Activated CD4-positive, alpha-beta T cell treated with anti-CD3 and anti-CD28 coated beads, Interleukin-2, amount 50 U/mL, for 16 hours (primary cell): ENCODE measurements around the gene ZSCAN12.
"Not testable (repeated sequence)": the region's sequence is repeated elsewhere in the genome, so short reads cannot be mapped to it uniquely, and the experiment has no call there.

Source experiments
- DNase-seq: peaks from one replicate; pipeline ENCODE4 v3.0.0-alpha.2; 2020

Gene ZSCAN12

GRCh38 chr6:28399350-28400121 lies at the start of gene ZSCAN12:
Gene ZSCAN12 (minus strand): TSS chr6:28399747. CDS start chr6:28398405, 1,342 bp downstream.
- peak; percentile 85 for DNase-seq

GRCh38 chr6:28449056-28449455 lies 49.5 kb upstream of the ZSCAN12 start:
- DNase-seq: no peak

GRCh38 chr6:28447512-28447906 lies 48.0 kb upstream of the ZSCAN12 start:
- not testable (repeated sequence) for DNase-seq

GRCh38 chr6:28446818-28447511 lies 47.4 kb upstream of the ZSCAN12 start:
- DNase-seq: no peak

- DNase-seq: not testable (repeated sequence)
These were observed 45.2 kb upstream of the ZSCAN12 start for GRCh38 chr6:28444759-28445158.

- peak; percentile 87 for DNase-seq
These were observed 43.7 kb upstream of the ZSCAN12 start, which contains the start of gene ZSCAN23 for GRCh38 chr6:28443112-28443773. Gene ZSCAN23 (minus strand): TSS chr6:28443491. CDS start chr6:28436266, 7,225 bp downstream.

- no peak for DNase-seq
These were observed 43.0 kb upstream of the ZSCAN12 start for GRCh38 chr6:28442586-28442985.

GRCh38 chr6:28436404-28436803 lies 36.9 kb upstream of the ZSCAN12 start:
- no peak for DNase-seq

- DNase-seq: no peak
These were observed 33.6 kb upstream of the ZSCAN12 start for GRCh38 chr6:28433119-28433518.

- no peak for DNase-seq
These were observed 30.2 kb upstream of the ZSCAN12 start for GRCh38 chr6:28429781-28430180.

GRCh38 chr6:28425944-28426541 lies 26.5 kb upstream of the ZSCAN12 start:
- peak; percentile 68 for DNase-seq

GRCh38 chr6:28424163-28424562 lies 24.6 kb upstream of the ZSCAN12 start:
- DNase-seq: no peak

- no peak for DNase-seq
These were observed 24.0 kb upstream of the ZSCAN12 start for GRCh38 chr6:28423546-28423945.

GRCh38 chr6:28413681-28414080 lies 14.1 kb upstream of the ZSCAN12 start:
- no peak for DNase-seq

- no peak for DNase-seq
These were observed 11.2 kb upstream of the ZSCAN12 start for GRCh38 chr6:28410767-28411166.

- peak; percentile 61 for DNase-seq
These were observed 8.7 kb upstream of the ZSCAN12 start for GRCh38 chr6:28408076-28408802.

GRCh38 chr6:28407401-28407800 lies 7.9 kb upstream of the ZSCAN12 start:
- DNase-seq: no peak

GRCh38 chr6:28403923-28404322 lies 4.4 kb upstream of the ZSCAN12 start:
- DNase-seq: not testable (repeated sequence)

GRCh38 chr6:28402197-28402596 lies 2.6 kb upstream of the ZSCAN12 start:
- no peak for DNase-seq

- DNase-seq: no peak
These were observed 1.6 kb upstream of the ZSCAN12 start for GRCh38 chr6:28401172-28401571.

- no peak for DNase-seq
These were observed 540 bp upstream of the ZSCAN12 start for GRCh38 chr6:28400122-28400451.

- DNase-seq: no peak
These were observed 3.6 kb downstream of the ZSCAN12 start for GRCh38 chr6:28395918-28396317.
